Activated CD4-positive, alpha-beta T cell treated with anti-CD3 and anti-CD28 coated beads, Interleukin-2, amount 50 U/mL, for 48 hours (primary cell): ENCODE results near the gene RALGPS2.

Experiments
- DNase-seq, 2 experiments: peaks; one replicate each; pipeline ENCODE4 v3.0.0-alpha.2; 2020

Gene RALGPS2

DNA sequence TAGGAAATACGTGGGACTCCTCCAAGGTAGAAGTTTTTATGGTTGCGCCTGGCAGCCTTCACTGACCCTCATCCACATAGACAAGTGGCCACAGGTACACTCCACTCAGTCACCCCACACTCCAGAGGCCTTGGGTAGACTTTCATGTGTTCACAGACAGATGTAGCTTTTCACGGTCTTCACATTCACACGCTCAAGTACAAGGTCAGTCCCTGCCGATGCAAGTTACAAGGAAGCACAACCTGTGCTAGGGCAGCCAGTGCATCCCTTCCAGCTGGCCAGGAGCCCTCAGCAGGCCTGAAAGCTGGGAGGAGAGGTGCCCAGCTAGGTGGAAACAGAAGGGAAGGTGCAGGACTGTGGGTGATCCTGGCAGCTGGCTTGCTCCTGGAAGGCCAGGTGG is 245.1 kb downstream of the RALGPS2 start:
- no peak for DNase-seq
